ENCODE results near the gene ZBTB40. TPM values are rescaled to one million over a fixed set of nuclear protein-coding genes. Genes with fewer than 3 reads are reported as not detected.

The ZBTB40 gene
- total RNA-seq, 1 donor from 2014 or later: 18.3 TPM

DNA sequence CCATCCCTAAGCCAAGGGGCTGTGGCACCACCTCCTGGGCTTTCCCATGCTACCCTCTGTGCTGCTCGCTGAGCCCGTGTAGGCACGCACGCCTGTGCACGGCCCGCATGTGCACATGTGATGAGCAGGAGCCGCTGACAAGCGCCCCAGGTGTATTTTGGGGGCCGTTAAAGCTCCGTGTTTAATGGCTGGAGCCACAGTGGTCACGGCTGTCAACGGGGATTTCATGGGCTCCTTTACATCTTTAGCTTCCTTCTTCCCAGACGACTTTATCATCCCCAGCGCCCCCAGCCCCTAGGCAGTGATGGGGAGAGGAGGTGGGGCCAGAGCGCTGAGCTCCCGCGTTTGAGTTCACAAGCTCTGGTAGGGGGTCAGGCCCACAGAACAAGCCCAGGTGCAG, 99.9 kb downstream of the ZBTB40 start:
- intact Hi-C loops (cut with micrococcal nuclease): no loop called here

DNA sequence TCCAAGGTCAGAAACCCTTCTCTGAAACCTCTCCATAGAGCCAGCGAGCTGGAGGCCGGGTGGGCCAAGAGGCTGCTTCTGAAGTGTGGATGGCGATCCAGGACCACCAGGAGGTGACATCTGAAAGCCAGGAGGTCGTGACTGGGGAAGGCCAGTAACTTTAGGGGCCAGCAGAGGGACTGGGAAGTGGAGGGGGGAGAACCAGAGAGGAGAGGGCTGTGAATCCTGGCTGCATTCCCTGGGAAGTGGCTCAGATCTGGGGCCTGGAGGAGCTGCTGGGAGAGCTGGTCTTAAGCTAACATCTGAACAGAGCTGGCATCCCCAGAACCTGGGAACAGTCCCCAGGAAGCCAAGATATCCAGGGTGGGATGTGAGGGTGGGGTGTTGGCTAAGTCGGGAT, 100.4 kb downstream of the ZBTB40 start:
- intact Hi-C loops (cut with micrococcal nuclease): no loop called here

DNA sequence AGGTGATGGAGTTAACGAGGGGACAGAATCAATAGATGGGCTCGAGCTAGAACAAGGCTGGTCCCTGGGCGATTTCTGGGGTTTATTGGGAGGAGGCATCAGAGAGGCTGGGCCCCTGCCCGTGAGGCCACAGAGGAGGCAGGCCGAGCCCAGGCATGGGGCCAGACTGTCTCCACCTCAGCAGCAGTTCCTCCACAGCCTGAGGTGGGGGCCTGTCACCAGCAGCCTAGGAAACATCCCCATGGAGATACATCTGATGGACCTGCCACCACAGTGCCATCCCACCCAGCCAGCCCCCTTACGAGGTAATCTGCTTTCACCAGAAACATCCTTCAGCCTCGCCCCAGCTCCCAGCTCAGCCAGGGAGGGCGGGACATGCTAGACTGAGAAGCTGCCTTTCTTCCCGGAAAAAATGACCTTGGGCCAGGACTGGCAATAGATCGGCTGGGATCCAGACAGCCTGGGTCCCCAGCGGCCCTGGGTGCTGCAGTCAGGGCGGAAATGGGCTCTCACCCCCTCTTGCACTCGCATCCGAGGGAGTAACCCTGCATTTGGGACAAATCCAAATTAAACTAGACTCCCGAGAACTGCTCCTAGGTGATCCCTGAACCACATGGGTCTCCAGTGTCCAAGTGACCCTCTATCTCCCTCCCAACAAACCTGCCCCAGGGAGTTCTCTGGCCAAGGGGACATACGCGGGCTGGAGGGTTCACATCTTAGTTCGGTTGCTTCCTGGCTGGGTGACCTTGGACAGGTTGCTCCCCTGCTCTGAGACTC, 101.6 kb downstream of the ZBTB40 start:
- intact Hi-C loops (cut with micrococcal nuclease): no loop called here

DNA sequence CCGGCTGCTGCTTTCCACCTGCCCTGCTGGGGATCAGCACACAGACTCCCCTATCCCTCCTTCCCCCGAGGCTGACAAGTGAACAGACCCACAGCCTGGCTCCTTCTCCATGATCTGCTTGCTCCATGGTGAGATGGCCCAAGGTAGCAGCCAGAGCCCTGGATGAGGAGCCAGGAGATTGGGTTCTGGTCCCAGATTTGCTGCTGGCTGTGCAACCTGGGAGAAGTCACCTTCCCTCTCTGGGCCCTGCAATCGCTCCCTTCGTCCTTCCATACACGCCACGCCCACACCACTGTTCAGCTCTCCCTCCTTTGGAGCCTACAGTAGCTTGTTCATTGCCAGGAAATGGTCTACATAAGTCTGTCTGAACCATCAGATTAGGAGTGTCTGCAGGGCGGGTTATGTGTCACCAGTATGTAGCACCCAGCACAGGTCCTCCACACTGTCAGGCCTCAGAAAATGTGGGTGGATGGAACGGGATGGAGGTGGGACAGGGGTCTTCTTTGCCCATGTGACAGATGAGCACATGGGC, 102.4 kb downstream of the ZBTB40 start:
- intact Hi-C loops (cut with micrococcal nuclease): no loop called here

DNA sequence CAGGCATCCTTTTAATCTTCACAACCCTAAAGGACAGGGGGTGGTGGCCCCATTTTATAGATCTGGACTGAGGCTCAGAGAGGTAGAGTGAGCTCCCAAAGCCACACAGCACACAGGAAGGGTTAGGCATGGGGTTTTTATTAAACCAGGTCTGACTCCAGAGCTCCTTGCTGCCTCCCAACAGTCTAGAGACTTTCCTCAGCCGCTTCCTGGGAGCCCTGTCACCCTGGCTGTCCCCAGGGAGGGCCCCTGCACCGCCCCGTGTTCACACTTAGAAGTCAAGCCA, 103.7 kb downstream of the ZBTB40 start:
- intact Hi-C loops (cut with micrococcal nuclease): no loop called here

DNA sequence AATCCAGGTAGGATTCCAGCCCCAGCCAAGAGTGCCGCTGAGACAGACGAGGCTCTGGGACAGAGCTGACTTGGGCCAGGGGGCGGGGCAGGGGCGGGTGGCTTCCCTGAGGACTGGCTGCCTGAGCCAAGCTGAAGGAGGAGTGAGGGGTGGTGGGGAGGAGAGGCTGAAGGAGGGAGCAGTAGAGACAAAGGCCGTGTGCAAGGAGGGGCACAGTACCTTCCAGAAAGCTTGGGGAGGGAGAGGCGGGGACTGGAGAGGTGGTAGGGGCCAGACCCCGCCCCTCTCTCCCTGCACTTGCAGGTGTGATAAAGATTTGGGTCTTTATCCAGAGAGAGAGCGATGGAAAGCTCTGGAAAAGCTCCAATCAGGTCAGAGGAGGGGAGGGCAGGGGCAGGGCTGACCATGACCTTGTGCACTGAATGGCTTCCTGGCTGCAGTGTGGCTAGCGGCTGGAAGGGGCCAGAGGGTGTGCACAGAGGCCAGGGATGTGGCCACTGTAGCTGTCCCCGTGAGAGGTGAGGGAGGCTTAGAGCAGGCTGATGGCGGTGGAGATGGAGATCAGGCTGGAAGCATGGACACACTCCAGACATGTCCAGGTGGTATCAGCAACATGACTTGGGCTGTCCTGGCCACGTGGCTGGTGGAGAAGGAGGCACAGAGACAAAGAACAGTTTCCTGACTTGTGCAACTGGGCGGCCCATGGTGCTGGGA, 104.9 kb downstream of the ZBTB40 start:
- intact Hi-C loops (cut with micrococcal nuclease): no loop called here

DNA sequence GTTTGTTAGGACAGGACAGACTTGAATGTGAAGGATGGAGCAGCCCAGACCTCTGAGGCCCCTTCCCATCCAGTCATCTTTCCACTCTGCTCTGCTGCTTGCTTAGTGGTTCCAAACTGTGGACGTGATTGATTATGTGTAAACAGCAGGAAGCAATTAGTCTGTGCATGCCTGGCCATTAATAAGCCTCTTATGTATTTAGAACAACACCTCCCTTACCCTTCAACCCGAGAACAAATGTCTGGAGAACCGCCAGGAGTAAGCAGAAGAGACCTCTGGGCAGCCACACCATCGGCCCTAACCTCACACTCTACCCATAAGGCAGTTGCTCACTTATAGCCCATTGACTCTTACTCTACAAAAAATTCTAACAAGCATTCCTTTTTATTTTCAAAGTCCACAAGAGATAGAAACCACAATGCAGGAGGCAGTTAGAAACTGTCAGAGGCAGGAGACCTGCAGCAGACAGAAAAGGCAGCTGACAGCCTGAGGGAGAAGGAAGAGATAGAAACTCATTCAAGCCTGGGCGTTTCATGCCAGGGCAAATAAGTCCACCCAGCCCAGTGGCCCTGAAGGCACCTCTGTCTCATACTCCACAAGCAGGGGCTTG, 105.8 kb downstream of the ZBTB40 start:
- intact Hi-C loops (cut with micrococcal nuclease): no loop called here

DNA sequence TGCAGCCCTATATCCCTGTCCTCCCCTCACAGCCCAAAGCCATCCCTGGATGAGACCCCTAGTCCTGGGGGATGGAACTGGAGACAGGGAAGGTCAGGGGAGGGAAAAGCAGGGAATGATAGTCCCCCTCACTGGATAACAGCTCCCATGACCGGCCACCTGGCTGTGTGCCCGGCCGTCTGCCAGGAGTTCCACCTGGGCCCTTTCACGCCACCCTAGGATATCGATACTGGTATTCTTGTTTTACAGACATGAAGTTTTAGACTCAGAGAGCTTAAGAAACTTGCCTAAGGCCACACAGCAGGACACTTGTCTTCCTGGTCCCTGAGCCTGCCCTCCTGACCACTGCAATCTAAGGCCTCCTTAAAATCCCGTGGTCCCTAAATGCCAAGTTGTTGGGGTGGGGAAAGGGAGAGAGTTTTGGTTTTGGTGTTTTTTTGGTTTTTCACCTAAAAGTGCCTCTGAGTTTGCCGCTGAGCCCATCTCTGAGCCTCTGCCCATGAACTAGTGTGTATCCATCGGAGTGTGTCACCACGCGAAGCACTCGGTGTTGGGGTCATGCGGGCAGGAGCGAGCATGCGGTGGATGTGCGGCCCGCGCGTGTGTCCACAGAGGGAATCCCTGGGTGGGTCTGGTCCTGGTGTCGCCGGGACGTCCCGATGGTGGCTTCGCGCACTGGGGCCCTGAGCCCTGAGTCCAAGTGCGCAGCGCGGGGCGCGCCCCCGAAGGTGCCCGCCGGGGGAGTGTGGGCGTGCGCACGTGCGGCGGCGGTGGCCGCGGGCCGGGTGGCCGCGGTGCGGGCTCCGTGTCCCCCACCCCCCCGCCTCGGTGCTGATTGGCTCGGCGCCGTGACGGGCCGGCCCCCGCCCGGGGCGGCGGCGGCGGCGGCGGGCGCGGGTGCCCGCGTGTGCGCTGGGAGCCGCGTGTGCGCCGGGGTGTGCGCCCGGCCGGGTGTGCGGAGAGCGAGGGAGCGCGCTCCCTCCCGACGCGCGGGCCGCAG, 111.2 kb downstream of the ZBTB40 start, which contains the start of gene EPHA8:
TSS of gene EPHA8 (plus strand) at position 906 of the 1,000 bp plus-strand sequence. CDS start 147 bp downstream, outside the sequence.
- intact Hi-C loops (cut with micrococcal nuclease): no loop called here

DNA sequence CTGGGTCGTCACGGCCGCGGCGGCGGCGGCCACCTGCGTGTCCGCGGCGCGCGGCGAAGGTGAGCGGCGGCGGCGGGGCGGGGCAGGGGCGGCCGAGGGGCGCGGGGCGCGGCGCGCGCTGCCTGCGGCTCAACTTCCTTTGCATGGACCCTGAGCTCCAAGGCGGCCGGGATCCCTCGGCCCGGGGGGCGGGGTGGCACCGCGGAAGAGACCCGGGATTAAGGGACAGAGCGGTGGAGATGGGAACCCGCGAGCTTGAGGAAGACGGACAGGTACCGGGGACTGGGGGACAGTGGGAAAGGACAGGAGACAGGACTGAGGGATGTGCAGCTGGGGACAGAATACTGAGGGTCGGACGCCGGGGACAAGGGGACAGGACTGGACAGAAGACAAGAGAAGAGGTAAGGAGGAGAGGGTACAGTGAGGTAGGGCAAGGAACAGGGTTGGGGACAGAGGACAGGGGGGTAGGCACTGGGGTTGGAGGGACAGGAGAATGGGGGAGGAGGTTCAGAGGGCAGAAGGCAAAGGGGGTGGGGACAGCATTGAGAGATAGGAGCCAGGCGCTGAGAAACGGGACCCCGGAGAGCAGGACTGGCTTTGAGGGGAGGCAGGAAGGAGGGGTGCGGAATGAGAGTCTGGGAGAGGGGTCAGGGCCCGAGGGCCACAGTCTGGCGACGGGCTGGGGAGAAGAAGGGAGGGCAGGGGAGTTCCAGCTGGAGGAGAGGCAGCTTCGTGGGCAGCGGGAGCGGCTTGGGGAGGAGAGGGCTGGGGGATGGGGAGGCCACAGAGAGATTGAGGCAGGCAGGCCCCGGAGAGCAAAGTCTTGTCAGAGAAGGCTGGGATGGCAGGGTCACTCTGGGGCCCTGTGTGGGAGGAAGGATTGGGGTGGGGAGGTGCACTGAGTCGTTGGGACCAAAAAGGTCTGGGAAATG, 112.3 kb downstream of the ZBTB40 start:
- intact Hi-C loops (cut with micrococcal nuclease): no loop called here

DNA sequence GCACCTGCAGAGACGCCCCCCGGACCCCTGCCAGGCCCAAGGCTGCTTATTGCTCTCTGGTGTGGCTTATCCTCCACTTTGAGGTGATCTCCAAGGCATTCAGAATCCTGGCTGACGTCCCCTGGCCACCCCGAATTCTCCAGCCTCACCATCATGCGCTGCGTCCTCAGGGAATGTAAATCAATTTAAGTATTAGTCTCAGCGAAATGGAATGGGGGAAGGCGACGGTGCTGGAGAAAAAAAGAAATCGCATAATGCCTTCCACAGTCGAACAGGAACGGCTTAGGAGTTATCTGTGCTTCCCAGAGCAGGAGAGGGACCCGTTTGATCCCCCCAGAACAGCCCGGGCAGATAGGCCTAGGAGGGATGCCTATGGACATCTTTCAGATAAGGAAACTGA, 114.5 kb downstream of the ZBTB40 start:
- intact Hi-C loops (cut with micrococcal nuclease): no loop called here

DNA sequence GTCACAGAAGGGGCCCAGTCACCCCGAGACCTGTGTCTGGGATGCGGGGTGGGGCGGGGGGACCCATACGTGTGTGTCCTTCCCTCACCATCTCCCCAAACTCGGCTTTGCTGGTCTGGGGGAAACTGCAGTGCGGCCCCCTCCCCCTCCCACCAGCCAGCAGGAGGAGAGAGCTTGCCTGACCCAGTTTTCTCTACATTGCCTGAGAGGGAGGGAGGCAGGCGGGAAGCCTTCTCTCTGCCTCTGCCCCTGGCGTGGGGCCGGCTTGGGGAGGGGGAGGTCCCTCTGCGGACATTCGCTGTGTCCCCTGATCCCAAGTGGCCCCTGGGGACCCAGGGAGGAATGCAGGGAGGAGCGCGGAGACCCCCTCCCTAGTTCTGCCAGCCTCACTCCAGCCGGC, 115.5 kb downstream of the ZBTB40 start:
- intact Hi-C loops (cut with micrococcal nuclease): no loop called here

DNA sequence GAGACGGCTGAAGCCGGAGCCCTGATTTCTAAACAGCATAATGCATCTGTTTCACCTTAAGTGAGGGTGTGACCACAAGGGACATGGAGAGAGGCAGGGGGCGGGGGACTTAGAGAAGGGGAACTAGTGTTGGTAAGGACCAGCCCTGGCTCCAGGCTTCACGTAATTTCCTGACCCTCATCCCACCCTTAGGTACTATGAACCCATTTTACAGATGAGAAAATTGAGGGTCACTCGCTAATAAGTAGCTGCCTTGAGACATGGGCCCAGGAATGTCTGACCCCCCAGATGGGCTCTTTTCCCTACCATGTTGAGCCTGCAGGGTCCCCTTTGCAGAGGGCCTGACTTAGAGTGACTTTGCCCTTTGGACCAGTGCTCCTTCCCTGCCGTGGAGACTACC, 116.3 kb downstream of the ZBTB40 start:
- intact Hi-C loops (cut with micrococcal nuclease): no loop called here

DNA sequence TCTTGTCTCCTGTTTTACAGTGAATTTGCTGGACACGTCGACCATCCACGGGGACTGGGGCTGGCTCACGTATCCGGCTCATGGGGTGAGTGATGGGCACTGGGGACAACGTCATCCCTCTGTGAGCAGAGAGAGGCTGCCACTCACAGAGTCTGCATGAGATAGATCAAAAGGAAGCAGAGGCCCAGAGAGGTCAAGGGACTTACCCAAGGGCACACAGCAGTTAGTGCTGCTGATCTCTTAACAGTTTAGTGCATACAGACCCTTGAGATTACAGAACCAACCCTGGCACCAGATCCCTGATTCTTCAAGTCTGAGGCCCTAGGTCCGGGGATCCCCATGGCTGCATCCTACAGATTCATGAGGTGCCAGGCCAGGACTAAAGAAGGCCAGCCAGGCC, 117.6 kb downstream of the ZBTB40 start:
- intact Hi-C loops (cut with micrococcal nuclease): no loop called here

DNA sequence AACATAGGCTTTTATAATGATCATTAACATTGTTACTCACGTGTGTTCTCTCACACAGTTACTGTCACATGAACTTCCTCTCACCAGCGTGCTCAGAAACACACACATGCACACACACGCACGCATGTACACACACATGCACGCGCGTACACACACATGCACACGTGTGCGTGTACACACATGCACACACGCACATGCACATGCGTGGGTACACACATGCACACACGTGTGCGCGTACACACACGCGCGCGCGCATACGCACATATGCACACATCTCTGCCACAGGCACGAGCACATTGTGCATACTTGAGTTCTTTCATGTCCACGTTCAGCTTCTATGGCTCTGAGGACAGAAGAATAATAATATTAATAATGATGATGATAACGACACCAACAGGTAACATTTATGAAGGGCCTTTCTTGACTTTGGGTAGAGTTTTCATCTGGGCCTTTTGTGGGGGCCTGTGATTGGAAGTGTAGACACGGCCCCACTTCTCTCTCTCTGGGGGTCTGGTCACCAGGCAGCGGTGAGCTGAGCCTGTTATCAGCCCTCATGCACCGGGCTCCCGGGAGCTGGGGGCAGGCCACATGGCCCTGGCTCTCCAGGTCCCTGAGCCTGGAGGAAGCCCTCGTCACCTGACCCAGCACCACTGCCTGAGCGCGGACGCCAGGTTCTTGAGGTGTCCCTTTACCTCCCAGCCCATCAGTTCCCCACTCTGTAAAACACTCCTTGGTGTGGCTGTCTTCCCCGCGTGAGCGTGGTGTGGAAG, 118.7 kb downstream of the ZBTB40 start:
- intact Hi-C loops (cut with micrococcal nuclease): no loop called here

DNA sequence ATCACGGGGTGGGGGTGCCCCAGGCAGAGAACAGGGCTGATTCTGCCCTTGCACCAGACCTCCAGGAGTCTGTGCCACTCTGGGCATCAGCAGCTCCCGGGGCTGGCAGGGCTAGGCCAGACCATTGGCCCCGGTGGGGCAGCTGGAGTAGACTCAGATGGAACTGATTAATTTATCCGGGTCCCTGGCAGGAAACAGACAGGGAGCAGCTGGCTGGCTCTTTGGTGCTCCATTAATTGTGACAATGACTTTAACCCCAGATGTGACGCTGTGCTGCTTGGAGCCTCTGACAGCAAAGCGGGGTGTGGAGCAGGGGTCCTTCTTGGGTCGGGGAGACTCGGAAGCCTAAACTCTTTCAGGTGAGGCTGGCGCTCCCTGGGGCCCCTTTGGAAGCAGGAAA, 121.2 kb downstream of the ZBTB40 start:
- intact Hi-C loops (cut with micrococcal nuclease): no loop called here

DNA sequence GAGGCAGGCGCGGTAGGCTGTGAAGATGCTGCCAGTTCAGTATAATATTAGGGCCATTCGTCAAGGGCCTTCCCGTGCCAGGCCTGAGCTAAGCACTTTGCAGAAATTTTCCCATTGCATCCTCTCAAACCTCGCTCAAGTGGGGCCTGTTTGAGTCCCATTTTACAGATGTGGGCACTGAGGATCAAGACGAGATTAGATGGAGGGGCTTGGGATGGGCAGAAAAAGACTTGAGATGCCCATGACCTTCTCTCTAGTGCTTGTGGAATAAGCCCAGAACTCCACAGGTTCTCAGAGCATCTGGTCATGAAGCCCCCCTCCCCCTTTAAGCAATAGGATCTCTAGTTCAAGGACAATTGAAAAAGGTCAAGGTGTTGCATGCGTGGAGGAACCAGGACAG, 121.6 kb downstream of the ZBTB40 start:
- intact Hi-C loops (cut with micrococcal nuclease): no loop called here

DNA sequence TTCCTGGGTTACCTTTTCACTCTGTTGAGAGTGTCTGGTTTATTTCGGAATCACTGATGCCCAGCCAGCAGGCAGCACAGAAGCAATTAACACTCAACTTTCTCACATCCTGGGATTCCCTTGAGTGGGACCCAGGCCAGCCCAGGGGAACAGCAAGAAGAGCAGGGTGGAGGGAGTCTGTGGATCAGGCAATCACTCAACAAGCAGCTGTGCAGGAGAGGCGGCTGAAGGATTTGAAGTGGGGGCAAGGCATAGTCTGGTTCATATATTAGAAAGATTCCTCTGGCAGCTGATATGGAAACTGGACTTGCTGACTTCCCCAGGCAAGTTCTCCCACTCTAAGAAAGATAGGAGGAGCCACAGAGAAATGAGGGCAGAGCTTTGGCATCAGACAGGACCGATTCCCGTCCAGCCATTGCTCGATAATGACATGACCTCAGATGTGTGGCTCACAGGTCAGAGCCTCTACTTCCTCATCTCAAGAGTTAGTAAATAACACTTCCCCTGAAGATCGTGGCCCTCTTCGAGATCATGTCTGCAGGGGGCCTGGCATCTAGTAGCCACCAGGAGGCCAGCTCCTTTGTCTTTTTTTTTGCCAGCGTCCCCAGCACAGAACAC, 124.0 kb downstream of the ZBTB40 start:
- intact Hi-C loops (cut with micrococcal nuclease): no loop called here

DNA sequence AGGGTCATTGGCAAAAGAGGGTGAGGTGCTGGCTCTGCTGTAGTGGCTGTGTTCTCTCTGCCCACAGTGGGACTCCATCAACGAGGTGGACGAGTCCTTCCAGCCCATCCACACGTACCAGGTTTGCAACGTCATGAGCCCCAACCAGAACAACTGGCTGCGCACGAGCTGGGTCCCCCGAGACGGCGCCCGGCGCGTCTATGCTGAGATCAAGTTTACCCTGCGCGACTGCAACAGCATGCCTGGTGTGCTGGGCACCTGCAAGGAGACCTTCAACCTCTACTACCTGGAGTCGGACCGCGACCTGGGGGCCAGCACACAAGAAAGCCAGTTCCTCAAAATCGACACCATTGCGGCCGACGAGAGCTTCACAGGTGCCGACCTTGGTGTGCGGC, 124.5 kb downstream of the ZBTB40 start:
- intact Hi-C loops (cut with micrococcal nuclease): no loop called here

DNA sequence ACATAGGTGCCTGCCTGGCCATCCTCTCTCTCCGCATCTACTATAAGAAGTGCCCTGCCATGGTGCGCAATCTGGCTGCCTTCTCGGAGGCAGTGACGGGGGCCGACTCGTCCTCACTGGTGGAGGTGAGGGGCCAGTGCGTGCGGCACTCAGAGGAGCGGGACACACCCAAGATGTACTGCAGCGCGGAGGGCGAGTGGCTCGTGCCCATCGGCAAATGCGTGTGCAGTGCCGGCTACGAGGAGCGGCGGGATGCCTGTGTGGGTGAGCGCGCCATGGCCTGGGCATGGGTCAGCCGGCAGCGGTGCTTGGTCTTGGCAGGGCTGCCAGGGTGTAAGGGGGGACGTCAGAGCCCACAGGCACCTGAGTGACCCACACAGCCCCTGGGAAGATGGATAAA, 125.0 kb downstream of the ZBTB40 start:
- intact Hi-C loops (cut with micrococcal nuclease): no loop called here

Measured in T-helper 2 cell treated with Interferon-gamma antibody and Interleukin-4, amounts not matched to agents 100 ng/mL and 5 ng/mL, for 36 hours (primary cell).